WERI-Rb-1 (cell line): ENCODE results near the gene PRKAG2.

Experiments
- DNase-seq: peaks from one replicate; pipeline ENCODE4 v3.0.0-alpha.2; 2020
- H3K27ac ChIP-seq: fragments of 250-450 bp; sonication (Bioruptor Pico); 2 replicates; pipeline ENCODE4 v1.5.1; 2020; ENCODE audit warnings: mild to moderate bottlenecking, moderate library complexity
- H3K27me3 ChIP-seq: fragments of 250-450 bp; sonication (Bioruptor Pico); 2 replicates; pipeline ENCODE4 v1.5.1; 2021; ENCODE audit warnings: mild to moderate bottlenecking, low read depth, moderate library complexity; ENCODE audit not compliant: insufficient read depth, severe bottlenecking
- H3K36me3 ChIP-seq: fragments of 250-450 bp; sonication (Bioruptor Pico); 2 replicates; pipeline ENCODE4 v1.5.1; 2020; ENCODE audit warnings: mild to moderate bottlenecking, moderate library complexity
- H3K4me3 ChIP-seq: 2 replicates; pipeline ENCODE4 v1.5.1; 2011; ENCODE audit warnings: low read depth, mild to moderate bottlenecking, control low read depth, low read length
- H3K9me3 ChIP-seq: fragments of 250-450 bp; sonication (Bioruptor Pico); 2 replicates; pipeline ENCODE4 v1.5.1; 2021; ENCODE audit warnings: mild to moderate bottlenecking, moderate library complexity; ENCODE audit not compliant: severe bottlenecking
- CTCF ChIP-seq: IDR thresholded peaks from 2 replicates; pipeline ENCODE4 v1.5.1; 2011; ENCODE audit warnings: low read depth, mild to moderate bottlenecking, control low read depth, inconsistent platforms, low read length

PRKAG2 gene

GRCh38 chr7:151710646-151711434 lies 166.1 kb downstream of the PRKAG2 start:
- Histone ChIP-seq H3K27ac (no peak overlapping the region), H3K9me3 (no peaks in the 10 kb centered on the region), H3K4me3 (no peak overlapping the region), H3K36me3 (no peaks in the 10 kb centered on the region), H3K27me3 (no peaks in the 10 kb centered on the region)
- DNase-seq = no peak
- no peak for TF ChIP-seq CTCF

GRCh38 chr7:151710121-151710640 lies 166.7 kb downstream of the PRKAG2 start:
- no peak for DNase-seq
- TF ChIP-seq CTCF = no peak
- Histone ChIP-seq H3K36me3 (no peaks in the 10 kb centered on the region), H3K27ac (no peak overlapping the region), H3K4me3 (no peak overlapping the region), H3K27me3 (no peaks in the 10 kb centered on the region), H3K9me3 (no peaks in the 10 kb centered on the region)

GRCh38 chr7:151709141-151710038 lies 167.5 kb downstream of the PRKAG2 start:
- Histone ChIP-seq H3K36me3 (no peaks in the 10 kb centered on the region), H3K9me3 (no peaks in the 10 kb centered on the region), H3K27ac (no peak overlapping the region), H3K4me3 (no peak overlapping the region), H3K27me3 (no peaks in the 10 kb centered on the region)
- DNase-seq = no peak
- TF ChIP-seq CTCF = no peak

- Histone ChIP-seq H3K9me3 (no peaks in the 10 kb centered on the region), H3K27me3 (no peaks in the 10 kb centered on the region), H3K36me3 (no peaks in the 10 kb centered on the region), H3K27ac (no peak overlapping the region), H3K4me3 (no peak overlapping the region)
- DNase-seq = no peak
- no peak for TF ChIP-seq CTCF
Measured at GRCh38 chr7:151708610-151709009, 168.3 kb downstream of the PRKAG2 start.

GRCh38 chr7:151707757-151708156 lies 169.2 kb downstream of the PRKAG2 start:
- no peaks in the 10 kb centered on the region for H3K9me3 ChIP-seq
- DNase-seq = no peak
- no peak overlapping the region for H3K4me3 ChIP-seq
- H3K27ac ChIP-seq = no peak overlapping the region
- no peaks in the 10 kb centered on the region for H3K27me3 ChIP-seq
- no peaks in the 10 kb centered on the region for H3K36me3 ChIP-seq
- TF ChIP-seq CTCF = 0 out of 2 replicates have a peak, but pooled peaks have one; percentile 12
